WTC11 (cell line): ENCODE results near the gene ODAD3. TPM values are rescaled to one million over a fixed set of nuclear protein-coding genes. Genes with fewer than 3 reads are reported as not detected.
"Not testable (repeated sequence)": the region's sequence is repeated elsewhere in the genome, so short reads cannot be mapped to it uniquely, and the experiment has no call there.

ENCODE experiments used
- ATAC-seq: fragments of 200-7000 bp; cut with Tn5 transposase; 2 replicates; pipeline ENCODE4 v1.10.0; 2021; ENCODE audit warnings: mild to moderate bottlenecking, moderate library complexity
- CTCF ChIA-PET: fragments of 300-600 bp; sonication (Branson Sonifier 250); formaldehyde crosslinking; loops from one replicate; lab custom pipeline; 2021; ENCODE audit warnings: antibody characterized with exemption; lab: Charles Lee
- POLR2A ChIA-PET: fragments of 350-600 bp; sonication (Branson Sonifier 250); formaldehyde crosslinking; loops from one replicate; lab custom pipeline; 2021; ENCODE audit warnings: antibody characterized with exemption; lab: Charles Lee
- DNase-seq: peaks from one replicate; pipeline ENCODE4 v3.0.0; 2021; ENCODE audit warnings: low spot score
- H3K27ac Mint-ChIP-seq: 2 replicates; pipeline ENCODE4 v1.8.0; 2021; ENCODE audit warnings: mixed read lengths
- H3K27me3 Mint-ChIP-seq: 2 replicates; pipeline ENCODE4 v1.8.0; 2021; ENCODE audit warnings: low read depth, mild to moderate bottlenecking, moderate library complexity, mixed read lengths
- H3K36me3 Mint-ChIP-seq: 2 replicates; pipeline ENCODE4 v1.8.0; 2021; ENCODE audit warnings: mixed read lengths
- H3K4me1 Mint-ChIP-seq: 2 replicates; pipeline ENCODE4 v1.8.0; 2022; ENCODE audit warnings: mixed read lengths
- H3K4me3 Mint-ChIP-seq: 2 replicates; pipeline ENCODE4 v1.8.0; 2021; ENCODE audit warnings: mild to moderate bottlenecking, moderate library complexity, mixed read lengths
- H3K9me3 Mint-ChIP-seq: 2 replicates; pipeline ENCODE4 v1.8.0; 2021; ENCODE audit warnings: mixed read lengths
- AR ChIP-seq: fragments of 250-450 bp; sonication (Bioruptor Pico); IDR thresholded peaks from 2 replicates; pipeline ENCODE4 v1.9.0; 2021; ENCODE audit warnings: mild to moderate bottlenecking
- ATF2 ChIP-seq: sonication (generic); formaldehyde crosslinking; IDR thresholded peaks from 2 replicates; pipeline ENCODE4 v1.8.1; 2022; ENCODE audit warnings: low read depth, missing genetic modification reagents, borderline replicate concordance
- ESRRA ChIP-seq: sonication (generic); formaldehyde crosslinking; IDR thresholded peaks from 2 replicates; pipeline ENCODE4 v1.8.1; 2022; ENCODE audit warnings: mild to moderate bottlenecking, missing genetic modification reagents, borderline replicate concordance
- FOXJ3 ChIP-seq: sonication (generic); formaldehyde crosslinking; IDR thresholded peaks from 2 replicates; pipeline ENCODE4 v1.9.0; 2021; ENCODE audit warnings: missing genetic modification reagents, mild to moderate bottlenecking, borderline replicate concordance
- GTF2I ChIP-seq: fragments of 250-450 bp; sonication (Bioruptor Pico); conservative IDR thresholded peaks from 2 replicates; pipeline ENCODE4 v1.4.0; 2021; ENCODE audit warnings: mild to moderate bottlenecking
- MYBL2 ChIP-seq: sonication (generic); formaldehyde crosslinking; IDR thresholded peaks from 2 replicates; pipeline ENCODE4 v1.8.1; 2023; ENCODE audit warnings: mild to moderate bottlenecking, moderate library complexity, missing genetic modification reagents
- SP1 ChIP-seq: sonication (generic); formaldehyde crosslinking; conservative IDR thresholded peaks from 2 replicates; pipeline ENCODE4 v1.8.1; 2022; ENCODE audit warnings: missing genetic modification reagents
- STAT6 ChIP-seq: sonication (generic); formaldehyde crosslinking; conservative IDR thresholded peaks from 2 replicates; pipeline ENCODE4 v1.8.1; 2023; ENCODE audit warnings: mild to moderate bottlenecking, low read depth, missing genetic modification reagents, moderate library complexity
- ZNF121 ChIP-seq: sonication (generic); formaldehyde crosslinking; IDR thresholded peaks from 2 replicates; pipeline ENCODE4 v1.8.0; 2023; ENCODE audit warnings: missing genetic modification reagents
- ZNF281 ChIP-seq: sonication (generic); formaldehyde crosslinking; IDR thresholded peaks from 2 replicates; pipeline ENCODE4 v1.8.0; 2023; ENCODE audit warnings: mild to moderate bottlenecking, missing genetic modification reagents
- total RNA-seq: library from RNA; stranded (reverse); gene quantifications from 3 replicates; pipeline ENCODE4 v1.2.3, GENCODE V29; 2021
- TF ChIP-seq, protein P1 (sequence below): sonication (generic); formaldehyde crosslinking; IDR thresholded peaks from 2 replicates; pipeline ENCODE4 v1.8.1; 2022; ENCODE audit warnings: low read depth, mild to moderate bottlenecking, moderate library complexity, missing genetic modification reagents, borderline replicate concordance
- TF ChIP-seq, protein P2 (sequence below): fragments of 200-600 bp; IDR thresholded peaks from 2 replicates; pipeline ENCODE4 v1.8.0; 2022; ENCODE audit warnings: antibody characterized with exemption
- TF ChIP-seq, protein P3 (sequence below): sonication (generic); formaldehyde crosslinking; IDR thresholded peaks from 2 replicates; pipeline ENCODE4 v1.8.0; 2022; ENCODE audit warnings: mild to moderate bottlenecking, missing genetic modification reagents

Gene ODAD3
- total RNA-seq, 1 experiment from 2014 or later, result 4.1 TPM

DNA sequence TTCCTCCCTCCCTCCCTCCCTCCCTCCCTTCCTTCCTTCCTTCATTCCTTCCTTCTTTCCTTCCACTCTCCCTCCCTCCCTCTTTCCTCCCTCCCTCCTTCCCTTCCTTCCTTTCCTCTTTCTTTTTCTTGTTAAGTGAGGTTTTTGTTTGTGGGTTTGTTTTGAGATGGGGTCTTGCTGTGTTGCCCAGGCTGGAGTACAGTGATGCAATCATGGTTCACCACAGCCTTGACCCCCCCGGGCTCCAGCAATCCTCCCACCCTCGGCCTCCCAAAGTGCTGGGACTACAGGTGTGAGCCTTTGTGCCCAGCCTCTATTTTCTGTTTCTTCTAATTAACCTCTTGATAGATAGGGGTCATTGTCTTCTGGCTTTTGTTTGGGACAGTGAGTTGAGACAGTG lies 26.5 kb upstream of the ODAD3 start:
- ATAC-seq (no peak), DNase-seq (no peak)
- H3K9me3 Mint-ChIP-seq, result no peaks in the 10 kb centered on the region
- no peak for TF ChIP-seq ATF2 (CRISPR knock-in tag)
- peak; percentile 46; the same call in 1 of the 2 replicates for TF ChIP-seq ZNF121 (CRISPR knock-in tag)
- TF ChIP-seq, protein P1, sequence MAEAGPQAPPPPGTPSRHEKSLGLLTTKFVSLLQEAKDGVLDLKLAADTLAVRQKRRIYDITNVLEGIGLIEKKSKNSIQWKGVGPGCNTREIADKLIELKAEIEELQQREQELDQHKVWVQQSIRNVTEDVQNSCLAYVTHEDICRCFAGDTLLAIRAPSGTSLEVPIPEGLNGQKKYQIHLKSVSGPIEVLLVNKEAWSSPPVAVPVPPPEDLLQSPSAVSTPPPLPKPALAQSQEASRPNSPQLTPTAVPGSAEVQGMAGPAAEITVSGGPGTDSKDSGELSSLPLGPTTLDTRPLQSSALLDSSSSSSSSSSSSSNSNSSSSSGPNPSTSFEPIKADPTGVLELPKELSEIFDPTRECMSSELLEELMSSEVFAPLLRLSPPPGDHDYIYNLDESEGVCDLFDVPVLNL (CRISPR knock-in tag), result no peak
- H3K36me3 Mint-ChIP-seq, result no peaks in the 10 kb centered on the region
- no peak overlapping the region for H3K4me3 Mint-ChIP-seq
- peaks cover 16% of the 10 kb centered on the region for H3K4me1 Mint-ChIP-seq
- no peak overlapping the region for H3K27ac Mint-ChIP-seq
- POLR2A ChIA-PET, result no interaction called here
- CTCF ChIA-PET, result no interaction called here
- H3K27me3 Mint-ChIP-seq, result no peaks in the 10 kb centered on the region

DNA sequence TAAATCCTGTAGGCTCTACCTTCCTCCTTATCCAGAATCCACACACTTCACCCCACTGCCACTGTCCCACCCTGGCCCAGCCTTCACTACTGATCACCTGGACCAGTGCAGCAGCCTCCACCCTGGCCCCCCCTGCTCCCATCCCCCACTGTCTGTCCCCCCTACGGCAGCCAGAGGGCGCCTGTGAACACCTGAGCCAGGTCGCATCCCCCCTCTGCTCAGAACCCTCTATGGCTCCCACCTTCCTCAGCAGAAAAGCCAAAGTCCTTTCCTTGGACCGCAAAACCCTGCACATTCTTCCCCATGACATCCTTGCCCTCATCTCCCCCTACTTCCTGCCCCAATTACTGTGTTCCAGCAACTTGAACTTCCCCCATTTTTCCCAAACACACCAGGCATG lies 25.3 kb upstream of the ODAD3 start:
- no peaks in the 10 kb centered on the region for H3K9me3 Mint-ChIP-seq
- H3K4me1 Mint-ChIP-seq, result peaks cover 5% of the 10 kb centered on the region
- H3K27ac Mint-ChIP-seq, result no peak overlapping the region
- no peak for TF ChIP-seq AR (CRISPR knock-in tag)
- peak; percentile 94 for TF ChIP-seq GTF2I
- TF ChIP-seq, protein P2, sequence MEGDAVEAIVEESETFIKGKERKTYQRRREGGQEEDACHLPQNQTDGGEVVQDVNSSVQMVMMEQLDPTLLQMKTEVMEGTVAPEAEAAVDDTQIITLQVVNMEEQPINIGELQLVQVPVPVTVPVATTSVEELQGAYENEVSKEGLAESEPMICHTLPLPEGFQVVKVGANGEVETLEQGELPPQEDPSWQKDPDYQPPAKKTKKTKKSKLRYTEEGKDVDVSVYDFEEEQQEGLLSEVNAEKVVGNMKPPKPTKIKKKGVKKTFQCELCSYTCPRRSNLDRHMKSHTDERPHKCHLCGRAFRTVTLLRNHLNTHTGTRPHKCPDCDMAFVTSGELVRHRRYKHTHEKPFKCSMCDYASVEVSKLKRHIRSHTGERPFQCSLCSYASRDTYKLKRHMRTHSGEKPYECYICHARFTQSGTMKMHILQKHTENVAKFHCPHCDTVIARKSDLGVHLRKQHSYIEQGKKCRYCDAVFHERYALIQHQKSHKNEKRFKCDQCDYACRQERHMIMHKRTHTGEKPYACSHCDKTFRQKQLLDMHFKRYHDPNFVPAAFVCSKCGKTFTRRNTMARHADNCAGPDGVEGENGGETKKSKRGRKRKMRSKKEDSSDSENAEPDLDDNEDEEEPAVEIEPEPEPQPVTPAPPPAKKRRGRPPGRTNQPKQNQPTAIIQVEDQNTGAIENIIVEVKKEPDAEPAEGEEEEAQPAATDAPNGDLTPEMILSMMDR, result 0 out of 2 replicates have a peak, but pooled peaks have one; percentile 27
- peak; percentile 46 for DNase-seq
- H3K4me3 Mint-ChIP-seq, result no peak overlapping the region
- H3K27me3 Mint-ChIP-seq, result no peaks in the 10 kb centered on the region
- ChIA-PET POLR2A (no interaction called here), CTCF (no interaction called here)
- no peak for ATAC-seq
- H3K36me3 Mint-ChIP-seq, result no peaks in the 10 kb centered on the region

GRCh38 chr19:11458912-11459311 lies 24.0 kb upstream of the ODAD3 start:
- H3K4me1 Mint-ChIP-seq, DNase-seq, H3K27me3 Mint-ChIP-seq, H3K9me3 Mint-ChIP-seq, ATAC-seq, H3K4me3 Mint-ChIP-seq, H3K36me3 Mint-ChIP-seq, H3K27ac Mint-ChIP-seq, POLR2A ChIA-PET: not testable (repeated sequence)
- CTCF ChIA-PET, result interaction anchor here (0.9 to 2.4 kb wide), 3 partner anchors 23 to 98 kb away, joined by 3 to 10 read pairs (median 7); partner anchors contain the start of gene ELAVL3

DNA sequence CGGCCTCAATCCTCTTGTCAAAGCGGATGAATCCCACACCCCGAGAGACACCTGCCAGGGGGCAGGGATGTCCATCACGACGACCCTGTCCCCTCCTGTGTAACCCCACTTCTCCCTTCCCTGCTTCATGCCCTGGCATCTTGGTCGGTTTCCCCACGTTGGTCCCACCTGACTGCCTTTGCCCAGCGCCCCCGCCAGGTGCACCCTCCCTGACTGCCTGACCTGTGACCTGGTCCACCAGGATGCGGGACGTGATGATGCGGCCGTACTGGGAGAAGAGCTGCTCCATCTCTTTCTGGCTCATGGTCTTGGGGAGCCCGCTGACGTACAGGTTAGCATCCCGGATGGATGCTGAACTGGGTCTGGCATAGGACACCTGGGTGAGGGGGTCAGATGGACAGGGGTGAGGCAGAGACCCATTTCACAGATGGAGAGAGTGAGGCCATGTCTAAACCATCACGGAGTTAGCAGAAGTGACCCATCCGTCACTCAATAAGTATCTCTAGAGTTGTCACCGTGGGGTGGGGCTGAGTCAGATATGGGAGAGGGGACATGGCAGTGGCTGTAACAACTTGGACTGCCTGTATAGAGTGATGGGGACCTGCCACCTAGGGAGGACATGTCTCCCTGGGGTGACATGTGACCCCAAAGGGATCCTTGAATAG lies 23.4 kb upstream of the ODAD3 start:
- Mint-ChIP-seq H3K36me3 (no peaks in the 10 kb centered on the region), H3K9me3 (no peaks in the 10 kb centered on the region), H3K27me3 (no peaks in the 10 kb centered on the region), H3K27ac (no peak overlapping the region), H3K4me3 (no peak overlapping the region), H3K4me1 (peaks cover 10% of the 10 kb centered on the region)
- ATAC-seq (no peak), DNase-seq (no peak)
- CTCF ChIA-PET, result interaction anchor here (0.9 to 2.4 kb wide), 3 partner anchors 24 to 97 kb away, joined by 3 to 10 read pairs (median 7); partner anchors contain the start of gene ELAVL3
- POLR2A ChIA-PET, result interaction anchor here (0.8 kb wide), 1 partner anchor 21 kb away, joined by 3 read pairs; no protein-coding TSS in a partner anchor
- TF ChIP-seq MYBL2 (CRISPR knock-in tag) (no peak), STAT6 (no peak), ESRRA (CRISPR knock-in tag) (no peak), ZNF281 (CRISPR knock-in tag) (no peak), ZNF121 (CRISPR knock-in tag) (no peak), FOXJ3 (CRISPR knock-in tag) (no peak), SP1 (CRISPR knock-in tag) (no peak)
- TF ChIP-seq, protein P3, sequence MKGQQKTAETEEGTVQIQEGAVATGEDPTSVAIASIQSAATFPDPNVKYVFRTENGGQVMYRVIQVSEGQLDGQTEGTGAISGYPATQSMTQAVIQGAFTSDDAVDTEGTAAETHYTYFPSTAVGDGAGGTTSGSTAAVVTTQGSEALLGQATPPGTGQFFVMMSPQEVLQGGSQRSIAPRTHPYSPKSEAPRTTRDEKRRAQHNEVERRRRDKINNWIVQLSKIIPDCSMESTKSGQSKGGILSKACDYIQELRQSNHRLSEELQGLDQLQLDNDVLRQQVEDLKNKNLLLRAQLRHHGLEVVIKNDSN (CRISPR knock-in tag), result no peak
